HepG2 (cell line): ENCODE measurements around the gene TTC24. TPM values are rescaled to one million over a fixed set of nuclear protein-coding genes. Genes with fewer than 3 reads are reported as not detected.

Source experiments
- ATAC-seq: fragments of 200-7000 bp; cut with Tn5 transposase; 3 replicates; pipeline ENCODE4 v1.9.1; 2020; ENCODE audit warnings: mild to moderate bottlenecking, moderate library complexity
- BruUV-seq: library from RNA; stranded (reverse); fragments of 400-500 nt; replicated peaks from 2 replicates; lab custom pipeline; 2021; lab: Mats Ljungman, UMichigan
- CTCF ChIA-PET: fragments of 300-600 bp; formaldehyde crosslinking; extraction: SDS; loops from one replicate; lab custom pipeline; 2021; ENCODE audit warnings: low total read pairs, inconsistent platforms, low intra/inter-chr PET ratio; lab: Yijun Ruan, JAX
- POLR2A ChIA-PET: fragments of 350-600 bp; sonication (Branson Sonifier 250); formaldehyde crosslinking; loops from one replicate; lab custom pipeline; 2020; ENCODE audit warnings: antibody characterized with exemption, inconsistent platforms; lab: Yijun Ruan, JAX
- DNase-seq: peaks from one replicate; pipeline ENCODE4 v3.0.0-alpha.2; 2015; ENCODE audit warnings: low spot score
- FAIRE-seq: peaks from 3 replicates; lab custom pipeline; 2011; peaks lifted over from hg19 to GRCh38; lab: Jason Lieb, UNC
- H2AFZ ChIP-seq: one replicate; pipeline ENCODE4 v1.6.1; 2011; ENCODE audit warnings: low read length, inconsistent platforms
- H3K27ac ChIP-seq: fragments of 300-600 bp; 3 replicates; pipeline ENCODE4 v1.8.0; 2011; ENCODE audit warnings: mixed run types, mild to moderate bottlenecking, mixed read lengths, low read length, inconsistent platforms; ENCODE audit not compliant: insufficient read depth; ENCODE audit errors: extremely low read length
- H3K27me3 ChIP-seq, 2 experiments: fragments of 200-600 bp in 1 of 2; 2 replicates in 1 of 2; 3 replicates in 1 of 2; pipeline versions ENCODE4 v1.6.0 to v1.8.0; 2011; ENCODE audit warnings: low read length in 2 of 2, mild to moderate bottlenecking in 2 of 2, moderate library complexity in 2 of 2, inconsistent platforms in 1 of 2; ENCODE audit not compliant: insufficient read depth in 2 of 2, control insufficient read depth in 1 of 2
- H3K36me3 ChIP-seq, 2 experiments: fragments of 200-600 bp in 1 of 2; replicated peaks in 1 of 2; 2 replicates in 1 of 2; 3 replicates in 1 of 2; pipeline versions ENCODE4 v1.5.1 to v1.8.0; 2011; ENCODE audit warnings: low read length in 2 of 2, inconsistent platforms in 1 of 2; ENCODE audit not compliant: insufficient read depth in 2 of 2, control insufficient read depth in 1 of 2
- H3K4me1 ChIP-seq: 2 replicates; pipeline ENCODE4 v1.5.1; 2012; ENCODE audit warnings: low read length, inconsistent platforms; ENCODE audit not compliant: insufficient read depth
- H3K4me2 ChIP-seq: 2 replicates; pipeline ENCODE4 v1.6.0; 2011; ENCODE audit warnings: low read depth, low read length, inconsistent platforms
- H3K4me3 ChIP-seq, 3 experiments: fragments of 200-600 bp in 1 of 3; sonication (generic), shearing (Covaris generic) in 1 of 3; replicated peaks in 1 of 3; 2 replicates each; pipeline ENCODE4 v1.5.1; 2011 to 2016; ENCODE audit warnings: low read length in 3 of 3, inconsistent platforms in 2 of 3, low read depth in 2 of 3, mild to moderate bottlenecking in 2 of 3, control low read depth in 1 of 3, mixed read lengths in 1 of 3; ENCODE audit not compliant: insufficient read depth in 1 of 3
- H3K79me2 ChIP-seq: one replicate; pipeline ENCODE4 v1.6.1; 2011; ENCODE audit warnings: low read length, inconsistent platforms; ENCODE audit not compliant: insufficient read depth
- H3K9ac ChIP-seq: 2 replicates; pipeline ENCODE4 v1.6.0; 2011; ENCODE audit warnings: mild to moderate bottlenecking, low read depth, low read length, inconsistent platforms; ENCODE audit not compliant: insufficient read depth
- H3K9me3 ChIP-seq: 2 replicates; pipeline ENCODE4 v1.5.1; 2012; ENCODE audit warnings: mild to moderate bottlenecking, low read length
- H4K20me1 ChIP-seq: 2 replicates; pipeline ENCODE4 v1.6.0; 2011; ENCODE audit warnings: inconsistent platforms, mild to moderate bottlenecking, low read length, moderate library complexity; ENCODE audit not compliant: insufficient read depth
- CREB1 ChIP-seq, 2 experiments: fragments of 450-650 bp in 1 of 2; IDR thresholded peaks; 2 replicates each; pipeline ENCODE4 v1.6.1; 2016 to 2017; ENCODE audit warnings: control low read depth in 1 of 2, mild to moderate bottlenecking in 1 of 2, missing compliant biosample characterization in 1 of 2, missing genetic modification characterization in 1 of 2
- FOXC1 ChIP-seq: sonication (generic); formaldehyde crosslinking; IDR thresholded peaks from 2 replicates; pipeline ENCODE4 v1.8.0; 2022; ENCODE audit warnings: mild to moderate bottlenecking, missing genetic modification reagents, borderline replicate concordance
- FOXO1 ChIP-seq: sonication (generic); formaldehyde crosslinking; IDR thresholded peaks from 2 replicates; pipeline ENCODE4 v1.4.0; 2020; ENCODE audit warnings: missing genetic modification reagents
- HDAC6 ChIP-seq: fragments of 200-600 bp; sonication (generic); IDR thresholded peaks from 2 replicates; pipeline ENCODE4 v1.7.0; 2017; ENCODE audit warnings: mild to moderate bottlenecking, antibody characterized with exemption, low read length, low read depth
- NPAS2 ChIP-seq: sonication (generic); formaldehyde crosslinking; IDR thresholded peaks from 2 replicates; pipeline ENCODE4 v1.8.0; 2022; ENCODE audit warnings: mild to moderate bottlenecking, missing genetic modification reagents, borderline replicate concordance
- SMARCE1 ChIP-seq: fragments of 450-650 bp; IDR thresholded peaks from 2 replicates; pipeline ENCODE4 v1.6.1; 2017; ENCODE audit warnings: borderline replicate concordance
- ZFP41 ChIP-seq: sonication (generic); formaldehyde crosslinking; IDR thresholded peaks from 2 replicates; pipeline ENCODE4 v1.4.0; 2020; ENCODE audit warnings: mild to moderate bottlenecking, missing genetic modification reagents, borderline replicate concordance
- WGBS: methylation state at CpG from one replicate; pipeline ENCODE4 v1.1.6; 2017; ENCODE audit warnings: low lambda C conversion rate; 5-methylcytosine and 5-hydroxymethylcytosine counted together
- in situ Hi-C: cut with HindIII; loops from 2 replicates; pipeline ENCODE4 v1.10.0; 2017; ENCODE audit warnings: low pct_unique_long_range_greater_than_20kb; ENCODE audit not compliant: extremely low pct_ligation_motif_present
- intact Hi-C: fragments of 100-400 bp; cut with micrococcal nuclease; formaldehyde crosslinking; loops from one replicate; pipeline ENCODE4 v1.10.0; 2022; ENCODE audit not compliant: unreplicated experiment
- polyA plus RNA-seq, 8 experiments: library from polyadenylated mRNA; depleted of rRNA in 3 of 8; stranded (reverse) in 7 of 8; unstranded in 1 of 8; fragments of >200 nt; fragmentation: Illumina TruSeq in 4 of 8; extraction: Trizol in 4 of 8; gene quantifications; 2 replicates each; pipeline versions ENCODE4 v1.2.1 to v1.2.3, GENCODE V29; 2011 to 2016; ENCODE audit warnings: low read depth in 4 of 8, missing spikeins in 1 of 8, mixed read lengths in 1 of 8; ENCODE audit not compliant: insufficient read depth in 1 of 8
- total RNA-seq, 5 experiments: library from RNA; depleted of rRNA; stranded (reverse); fragments of >200 nt; fragmentation: Illumina TruSeq; extraction: Trizol; gene quantifications; 2 replicates each; pipeline ENCODE4 v1.2.3, GENCODE V29; 2016; ENCODE audit warnings: low read depth in 1 of 5
- TF ChIP-seq, protein P1 (sequence below): sonication (generic); formaldehyde crosslinking; IDR thresholded peaks from 2 replicates; pipeline ENCODE4 v1.5.0; 2020; ENCODE audit warnings: missing genetic modification reagents, mild to moderate bottlenecking, borderline replicate concordance
- TF ChIP-seq, protein P2 (sequence below): sonication (generic); formaldehyde crosslinking; IDR thresholded peaks from 2 replicates; pipeline ENCODE4 v1.5.1; 2020; ENCODE audit warnings: mild to moderate bottlenecking, missing genetic modification reagents, moderate library complexity

TTC24 gene
- total and polyA plus RNA-seq, 2 of the 13 experiments (the other 11 are each of a cell fraction or from before 2014, with no cell fraction given), result 0.13 to 0.18 TPM

DNA sequence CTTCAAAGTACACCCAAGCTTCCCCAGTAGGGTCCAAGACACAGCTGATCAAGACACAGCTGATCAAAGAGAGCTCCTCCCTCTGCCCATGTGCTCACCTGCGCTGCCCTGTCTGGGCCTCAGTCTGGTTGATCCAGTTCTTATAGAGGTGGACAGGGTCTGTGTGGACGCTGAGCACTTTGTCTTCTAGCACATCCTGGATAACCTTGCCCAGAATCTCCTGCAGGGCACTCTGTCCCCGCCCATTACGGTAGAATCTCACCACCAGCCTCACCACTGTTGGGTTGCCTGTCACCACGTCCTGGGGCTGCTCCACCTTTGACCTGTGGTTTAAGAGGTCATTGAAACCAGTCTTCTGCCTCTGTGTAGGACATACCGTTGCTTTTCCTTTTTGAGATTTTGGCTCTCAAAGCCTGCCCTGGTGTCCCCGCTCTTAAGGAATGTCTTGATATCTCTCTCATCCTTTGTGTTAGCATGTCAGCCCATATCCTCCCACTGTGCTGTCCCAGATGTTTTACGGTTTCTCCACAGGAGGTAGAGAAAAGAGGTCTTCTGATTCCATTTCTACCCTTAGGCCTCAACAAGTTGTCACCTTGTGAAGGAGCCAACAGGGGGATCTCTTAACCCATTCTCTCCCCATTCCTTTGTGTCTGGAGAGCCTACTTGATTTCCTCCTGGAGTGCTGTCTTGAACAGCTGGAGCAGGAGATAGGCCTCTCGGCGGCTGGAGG is 40.6 kb upstream of the TTC24 start:
- FAIRE-seq (no peak), DNase-seq (no peak), ATAC-seq (no peak)
- H3K9ac ChIP-seq, result no peak overlapping the region
- intact Hi-C loops, result no loop called here
- H3K9me3 ChIP-seq, result no peaks in the 10 kb centered on the region
- ChIA-PET CTCF (no interaction called here), POLR2A (no interaction called here)
- no peak overlapping the region for H3K27ac ChIP-seq
- H2AFZ ChIP-seq, result no peak overlapping the region
- H3K27me3 ChIP-seq, result no peaks in the 10 kb centered on the region
- no peaks in the 10 kb centered on the region for H3K4me1 ChIP-seq
- TF ChIP-seq, protein P1, sequence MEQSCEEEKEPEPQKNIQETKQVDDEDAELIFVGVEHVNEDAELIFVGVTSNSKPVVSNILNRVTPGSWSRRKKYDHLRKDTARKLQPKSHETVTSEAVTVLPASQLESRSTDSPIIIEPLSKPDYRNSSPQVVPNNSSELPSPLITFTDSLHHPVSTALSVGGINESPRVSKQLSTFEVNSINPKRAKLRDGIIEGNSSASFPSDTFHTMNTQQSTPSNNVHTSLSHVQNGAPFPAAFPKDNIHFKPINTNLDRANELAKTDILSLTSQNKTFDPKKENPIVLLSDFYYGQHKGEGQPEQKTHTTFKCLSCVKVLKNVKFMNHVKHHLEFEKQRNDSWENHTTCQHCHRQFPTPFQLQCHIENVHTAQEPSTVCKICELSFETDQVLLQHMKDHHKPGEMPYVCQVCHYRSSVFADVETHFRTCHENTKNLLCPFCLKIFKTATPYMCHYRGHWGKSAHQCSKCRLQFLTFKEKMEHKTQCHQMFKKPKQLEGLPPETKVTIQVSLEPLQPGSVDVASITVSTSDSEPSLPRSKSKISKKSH, result no peak
- TF ChIP-seq FOXO1 (CRISPR knock-in tag), result no peak
- TF ChIP-seq, protein P2, sequence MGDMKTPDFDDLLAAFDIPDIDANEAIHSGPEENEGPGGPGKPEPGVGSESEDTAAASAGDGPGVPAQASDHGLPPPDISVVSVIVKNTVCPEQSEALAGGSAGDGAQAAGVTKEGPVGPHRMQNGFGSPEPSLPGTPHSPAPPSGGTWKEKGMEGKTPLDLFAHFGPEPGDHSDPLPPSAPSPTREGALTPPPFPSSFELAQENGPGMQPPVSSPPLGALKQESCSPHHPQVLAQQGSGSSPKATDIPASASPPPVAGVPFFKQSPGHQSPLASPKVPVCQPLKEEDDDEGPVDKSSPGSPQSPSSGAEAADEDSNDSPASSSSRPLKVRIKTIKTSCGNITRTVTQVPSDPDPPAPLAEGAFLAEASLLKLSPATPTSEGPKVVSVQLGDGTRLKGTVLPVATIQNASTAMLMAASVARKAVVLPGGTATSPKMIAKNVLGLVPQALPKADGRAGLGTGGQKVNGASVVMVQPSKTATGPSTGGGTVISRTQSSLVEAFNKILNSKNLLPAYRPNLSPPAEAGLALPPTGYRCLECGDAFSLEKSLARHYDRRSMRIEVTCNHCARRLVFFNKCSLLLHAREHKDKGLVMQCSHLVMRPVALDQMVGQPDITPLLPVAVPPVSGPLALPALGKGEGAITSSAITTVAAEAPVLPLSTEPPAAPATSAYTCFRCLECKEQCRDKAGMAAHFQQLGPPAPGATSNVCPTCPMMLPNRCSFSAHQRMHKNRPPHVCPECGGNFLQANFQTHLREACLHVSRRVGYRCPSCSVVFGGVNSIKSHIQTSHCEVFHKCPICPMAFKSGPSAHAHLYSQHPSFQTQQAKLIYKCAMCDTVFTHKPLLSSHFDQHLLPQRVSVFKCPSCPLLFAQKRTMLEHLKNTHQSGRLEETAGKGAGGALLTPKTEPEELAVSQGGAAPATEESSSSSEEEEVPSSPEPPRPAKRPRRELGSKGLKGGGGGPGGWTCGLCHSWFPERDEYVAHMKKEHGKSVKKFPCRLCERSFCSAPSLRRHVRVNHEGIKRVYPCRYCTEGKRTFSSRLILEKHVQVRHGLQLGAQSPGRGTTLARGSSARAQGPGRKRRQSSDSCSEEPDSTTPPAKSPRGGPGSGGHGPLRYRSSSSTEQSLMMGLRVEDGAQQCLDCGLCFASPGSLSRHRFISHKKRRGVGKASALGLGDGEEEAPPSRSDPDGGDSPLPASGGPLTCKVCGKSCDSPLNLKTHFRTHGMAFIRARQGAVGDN (CRISPR knock-in tag), result no peak
- no peak for TF ChIP-seq SMARCE1
- no peak for TF ChIP-seq HDAC6
- TF ChIP-seq CREB1 (IDR thresholded peaks at IDR 0.05), result no peak
- no peak for TF ChIP-seq CREB1 (CRISPR knock-in tag; IDR thresholded peaks at IDR 0.05)
- no peak for TF ChIP-seq NPAS2 (CRISPR knock-in tag)
- no peak for TF ChIP-seq ZFP41 (CRISPR knock-in tag)
- no peak for TF ChIP-seq FOXC1 (CRISPR knock-in tag)
- H4K20me1 ChIP-seq, result no peaks in the 10 kb centered on the region
- H3K79me2 ChIP-seq, result no peaks in the 10 kb centered on the region
- H3K4me2 ChIP-seq, result no peak overlapping the region
- BruUV-seq, result no TSS peak
- no peak overlapping the region for H3K4me3 ChIP-seq
- WGBS, result 95% methylated on average over 9 of the region's 10 CpGs
- in situ Hi-C loops, result no loop called here
- H3K36me3 ChIP-seq, result peaks cover 21 to 45% of the 10 kb centered on the region in 2 experiments
